Heart left ventricle (tissue), 16 donors: Measurements from ENCODE around the gene ATCAY. TPM values are rescaled to one million over a fixed set of nuclear protein-coding genes. Genes with fewer than 3 reads are reported as not detected.

Source experiments
- ATAC-seq, 4 donors: fragments of 200-7000 bp; cut with Tn5 transposase; one replicate each; pipeline ENCODE4 v1.9.1; 2020 to 2022; ENCODE audit warnings: moderate library complexity in 4 of 4, mild to moderate bottlenecking in 3 of 4, moderate number of reproducible peaks in 1 of 4
- DNase-seq, 5 donors: peaks; one replicate each; pipeline ENCODE4 v3.0.0-alpha.2; 2020
- H3K27ac ChIP-seq, 12 donors: fragments of 200-600 bp; sonication (generic) in 4 of 12; one replicate each; pipeline versions ENCODE4 v1.5.0 to v1.8.0; 2016 to 2022; ENCODE audit warnings: mild to moderate bottlenecking in 2 of 12
- H3K27me3 ChIP-seq, 9 donors: fragments of 200-600 bp; sonication (generic) in 2 of 9; one replicate each; pipeline versions ENCODE4 v1.5.1 to v1.8.0; 2016 to 2022; ENCODE audit warnings: mild to moderate bottlenecking in 3 of 9
- H3K36me3 ChIP-seq, 9 donors: fragments of 200-600 bp; sonication (generic) in 2 of 9; one replicate each; pipeline versions ENCODE4 v1.5.0 to v1.8.0; 2018 to 2022; ENCODE audit warnings: mild to moderate bottlenecking in 2 of 9
- H3K4me1 ChIP-seq, 12 donors: fragments of 200-600 bp; sonication (generic) in 4 of 12; one replicate each; pipeline versions ENCODE4 v1.5.0 to v1.8.0; 2016 to 2022; ENCODE audit warnings: mild to moderate bottlenecking in 3 of 12
- H3K4me3 ChIP-seq, 12 donors: fragments of 200-600 bp; sonication (generic) in 4 of 12; one replicate each; pipeline versions ENCODE4 v1.5.0 to v1.8.0; 2017 to 2022; ENCODE audit warnings: mild to moderate bottlenecking in 9 of 12, moderate library complexity in 4 of 12
- H3K9me3 ChIP-seq, 12 donors: fragments of 200-600 bp; sonication (generic) in 4 of 12; one replicate each; pipeline versions ENCODE4 v1.5.0 to v1.8.0; 2016 to 2022; ENCODE audit warnings: mild to moderate bottlenecking in 1 of 12
- CTCF ChIP-seq, 12 donors: fragments of 200-600 bp; sonication (generic) in 4 of 12; IDR thresholded peaks; one replicate each; pipeline versions ENCODE4 v1.5.0 to v1.8.0; 2018 to 2022; ENCODE audit warnings: antibody characterized with exemption in 12 of 12, mild to moderate bottlenecking in 5 of 12
- POLR2A ChIP-seq, 2 donors: fragments of 450-650 bp; IDR thresholded peaks; one replicate each; pipeline ENCODE4 v1.6.1; 2017; ENCODE audit warnings: antibody characterized with exemption in 2 of 2, mild to moderate bottlenecking in 2 of 2, moderate library complexity in 2 of 2
- WGBS, 4 donors: extraction: QIAGEN DNeasy Blood & Tissue Kit in 2 of 4; methylation state at CpG; one replicate each; pipeline versions ENCODE4 v1.1.5 to v1.1.7; 2013 to 2018; 5-methylcytosine and 5-hydroxymethylcytosine counted together
- intact Hi-C, 10 donors: fragments of 100-400 bp; cut with DNase I; formaldehyde crosslinking; loops; one replicate each; pipeline versions ENCODE4 v1.11.1 to v1.14.2; 2022
- polyA plus RNA-seq, 2 donors: library from polyadenylated mRNA; stranded (reverse); fragments of 200-250 nt; gene quantifications; one replicate each; pipeline ENCODE4 v1.2.3, GENCODE V29; 2013
- total RNA-seq, 9 donors: library from RNA; depleted of rRNA in 2 of 9; stranded (reverse); fragments of >200 nt in 2 of 9; fragmentation: NEBNext Ultra II Directional in 3 of 9; extraction: Animal tissue kit (Norgen Biotek cat#: 25700) in 3 of 9; gene quantifications; one replicate each; pipeline versions ENCODE4 v1.1.0 to v1.2.4, GENCODE V29; 2016 to 2023
- donor health status: ischemic (EF 13 %, LVEDD 7.1; RV severe dilation, severe dysfunction).
- donor health status: healthy with polysubstance abuse.
- donor health status: DM: no; HTN: yes; CAD: no.
- donor health status: DM: no; HTN: no; CAD: no.
- donor health status: ischemic (EF 25% LVEDD 6.9; RV normal size, moderate dysfunction).
- donor health status: ischemic (EF 25% LVEDD 5.7; RV mildly dilated, moderate dysfunction).
- donor health status: healthy.
- donor health status: DM: yes; HTN: yes; CAD: no.
- donor health status: ischemic (EF 35%, LVEDD 5.7; RV mildly dilated, moderate dysfunction).
- donor health status: nonischemic (EF 11% LVEDD 7.7; RV severe dilation, severe dysfunction).
- donor health status: DM: yes; HTN: yes; CAD: no.
- donor health status: PGD.
- donor health status: ischemic (EF 29% LVEDD 5.4; RV normal size, mild dysfunction).
- donor health status: nonischemic (EF 23%, LVEDD 6.1; RV moderate dilation, normal function).

Gene ATCAY
- total and polyA plus RNA-seq, 11 donors: not detected

- peak overlapping the region in 2 of 12 donors; percentile 5 to 37 for H3K27ac ChIP-seq
- peaks cover 0 to 18% (median 4%) of the 10 kb centered on the region in 12 donors for H3K4me1 ChIP-seq
- H3K36me3 ChIP-seq: peaks cover 6 to 89% (median 85%) of the 10 kb centered on the region in 9 donors
- H3K27me3 ChIP-seq: no peaks in the 10 kb centered on the region
- TF ChIP-seq CTCF (IDR thresholded peaks at IDR 0.05): no peak
- no peak for TF ChIP-seq POLR2A (IDR thresholded peaks at IDR 0.05)
- ATAC-seq: peak in 1 of 4 donors; percentile 4
- H3K4me3 ChIP-seq: no peak overlapping the region
- peak in 1 of 5 donors; percentile 10 for DNase-seq
- no peaks in the 10 kb centered on the region for H3K9me3 ChIP-seq
- 95 to 97% (median 96%) methylated on average over 71 to 86 of the region's 86 CpGs for WGBS, 4 donors
- intact Hi-C loops: no loop called here
Observed at GRCh38 chr19:3958836-3959765, 78.6 kb downstream of the ATCAY start.

GRCh38 chr19:3959766-3960131 is 79.3 kb downstream of the ATCAY start:
- H3K27ac ChIP-seq: no peak overlapping the region
- H3K27me3 ChIP-seq: no peaks in the 10 kb centered on the region
- peaks cover 0 to 15% (median 1%) of the 10 kb centered on the region in 12 donors for H3K4me1 ChIP-seq
- no peak overlapping the region for H3K4me3 ChIP-seq
- 88 to 96% (median 93%) methylated on average over 10 to 15 of the region's 15 CpGs for WGBS, 4 donors
- H3K9me3 ChIP-seq: no peaks in the 10 kb centered on the region
- DNase-seq (peak in 1 of 5 donors; percentile 15), ATAC-seq (no peak)
- peaks cover 6 to 94% (median 89%) of the 10 kb centered on the region in 9 donors for H3K36me3 ChIP-seq
- intact Hi-C loops: no loop called here
- TF ChIP-seq CTCF (IDR thresholded peaks at IDR 0.05): no peak
- TF ChIP-seq POLR2A (IDR thresholded peaks at IDR 0.05): no peak

- no peak overlapping the region for H3K4me3 ChIP-seq
- peaks cover 0 to 24% (median 7%) of the 10 kb centered on the region in 12 donors for H3K4me1 ChIP-seq
- intact Hi-C loops: no loop called here
- no peak for TF ChIP-seq CTCF (IDR thresholded peaks at IDR 0.05)
- no peak for TF ChIP-seq POLR2A (IDR thresholded peaks at IDR 0.05)
- 86 to 90% (median 87%) methylated on average over 8 to 24 of the region's 24 CpGs for WGBS, 4 donors
- H3K9me3 ChIP-seq: no peaks in the 10 kb centered on the region
- H3K27ac ChIP-seq: peak overlapping the region in 10 of 12 donors; percentile 3 to 79 (median 66)
- DNase-seq: peak in 1 of 5 donors; percentile 11
- H3K36me3 ChIP-seq: peaks cover 6 to 100% (median 96%) of the 10 kb centered on the region in 9 donors
- H3K27me3 ChIP-seq: no peaks in the 10 kb centered on the region
- no peak for ATAC-seq
Observed at GRCh38 chr19:3961007-3961406, 80.5 kb downstream of the ATCAY start.

GRCh38 chr19:3963458-3964255 is 83.2 kb downstream of the ATCAY start:
- H3K36me3 ChIP-seq: peaks cover 6 to 98% (median 93%) of the 10 kb centered on the region in 9 donors
- no peak for ATAC-seq
- peak overlapping the region in 2 of 12 donors; percentile 19 to 100 for H3K27ac ChIP-seq
- no peak overlapping the region for H3K4me3 ChIP-seq
- peak in 1 of 5 donors; percentile 9 for DNase-seq
- TF ChIP-seq POLR2A (IDR thresholded peaks at IDR 0.05): no peak
- TF ChIP-seq CTCF (IDR thresholded peaks at IDR 0.05): no peak
- no peaks in the 10 kb centered on the region for H3K9me3 ChIP-seq
- no peaks in the 10 kb centered on the region for H3K27me3 ChIP-seq
- WGBS, 4 donors: 86 to 94% (median 91%) methylated on average over 24 to 35 of the region's 35 CpGs
- intact Hi-C loops: no loop called here
- H3K4me1 ChIP-seq: peaks cover 8 to 50% (median 30%) of the 10 kb centered on the region in 12 donors
